Brain microvascular endothelial cell (primary cell): ENCODE results near the gene ZNF503.

Source experiments
- DNase-seq: peaks from one replicate; pipeline ENCODE4 v3.0.0-alpha.2; 2020
- H3K27ac ChIP-seq: fragments of 250-450 bp; sonication (Bioruptor Pico); 2 replicates; pipeline ENCODE4 v1.5.1; 2020; ENCODE audit warnings: mild to moderate bottlenecking, moderate library complexity
- H3K27me3 ChIP-seq: fragments of 250-450 bp; sonication (Bioruptor Pico); replicated peaks from 2 replicates; pipeline ENCODE4 v1.5.1; 2020; ENCODE audit warnings: mild to moderate bottlenecking
- H3K36me3 ChIP-seq: fragments of 250-450 bp; sonication (Bioruptor Pico); replicated peaks from 2 replicates; pipeline ENCODE4 v1.5.1; 2020; ENCODE audit warnings: mild to moderate bottlenecking
- H3K4me3 ChIP-seq: 2 replicates; pipeline ENCODE4 v1.5.1; 2011; ENCODE audit warnings: low read depth, mild to moderate bottlenecking, control low read depth, low read length, moderate library complexity
- CTCF ChIP-seq: IDR thresholded peaks from 2 replicates; pipeline ENCODE4 v1.5.1; 2011; ENCODE audit warnings: low read depth, mild to moderate bottlenecking, moderate library complexity, low read length, control low read depth, inconsistent platforms; ENCODE audit errors: missing control alignments
- in situ Hi-C: cut with HindIII; loops from 2 replicates; pipeline ENCODE4 v1.10.0; 2017; ENCODE audit warnings: low sequenced_read_pairs, low pct_ligation_motif_present

The ZNF503 gene

GRCh38 chr10:75410132-75411005, 8.8 kb upstream of the ZNF503 start:
- in situ Hi-C loops = no loop called here
- TF ChIP-seq CTCF = no peak
- no peaks in the 10 kb centered on the region for H3K36me3 ChIP-seq
- no peak overlapping the region for H3K4me3 ChIP-seq
- no peak overlapping the region for H3K27ac ChIP-seq
- peaks cover 64% of the 10 kb centered on the region for H3K27me3 ChIP-seq
- no peak for DNase-seq

GRCh38 chr10:75408911-75409885, 7.6 kb upstream of the ZNF503 start:
- H3K27ac ChIP-seq = no peak overlapping the region
- TF ChIP-seq CTCF = no peak
- H3K36me3 ChIP-seq = no peaks in the 10 kb centered on the region
- in situ Hi-C loops = no loop called here
- peaks cover 74% of the 10 kb centered on the region for H3K27me3 ChIP-seq
- peak overlapping the region; percentile 71 for H3K4me3 ChIP-seq
- no peak for DNase-seq

- no peaks in the 10 kb centered on the region for H3K36me3 ChIP-seq
- in situ Hi-C loops = no loop called here
- DNase-seq = no peak
- H3K27me3 ChIP-seq = peaks cover 81% of the 10 kb centered on the region
- H3K4me3 ChIP-seq = peak overlapping the region; percentile 71
- TF ChIP-seq CTCF = no peak
- H3K27ac ChIP-seq = no peak overlapping the region
These were observed 6.9 kb upstream of the ZNF503 start for GRCh38 chr10:75408509-75408875.

GRCh38 chr10:75407713-75408508, 6.3 kb upstream of the ZNF503 start:
- Histone ChIP-seq H3K27ac (no peak overlapping the region), H3K27me3 (peaks cover 87% of the 10 kb centered on the region), H3K4me3 (peak overlapping the region; percentile 71), H3K36me3 (no peaks in the 10 kb centered on the region)
- no peak for DNase-seq
- TF ChIP-seq CTCF = no peak
- in situ Hi-C loops = no loop called here

DNA sequence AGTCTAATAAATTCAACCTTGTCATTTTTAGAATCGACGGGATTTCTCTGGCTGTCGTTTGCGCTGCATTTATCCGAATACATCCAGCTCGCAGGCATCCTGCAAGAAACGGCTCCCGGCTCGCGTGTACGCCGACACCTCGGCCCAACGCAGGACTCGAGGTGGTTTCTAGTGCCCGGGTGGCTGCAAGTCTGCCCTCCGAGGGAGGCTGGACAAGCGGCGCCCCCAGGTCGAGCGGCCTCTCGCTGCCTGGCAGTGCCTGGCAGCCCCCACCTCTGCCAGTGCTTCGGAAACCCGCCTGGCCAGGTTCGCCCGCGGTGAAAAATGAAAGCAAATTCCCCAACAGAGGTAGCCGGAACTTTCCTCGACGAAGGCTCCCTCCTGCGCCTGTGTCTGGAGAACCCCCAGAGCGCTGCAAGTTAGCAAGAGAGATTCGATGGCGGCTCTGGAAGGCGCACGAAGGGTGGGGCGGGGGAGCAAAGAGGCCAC, 5.7 kb upstream of the ZNF503 start:
- H3K27ac ChIP-seq = no peak overlapping the region
- in situ Hi-C loops = no loop called here
- H3K27me3 ChIP-seq = peaks cover 83% of the 10 kb centered on the region
- no peak for DNase-seq
- TF ChIP-seq CTCF = no peak
- no peak overlapping the region for H3K4me3 ChIP-seq
- H3K36me3 ChIP-seq = no peaks in the 10 kb centered on the region
